SJSA1 (cell line): Measurements from ENCODE around the gene ELFN2. TPM values are rescaled to one million over a fixed set of nuclear protein-coding genes. Genes with fewer than 3 reads are reported as not detected.
"Not testable (repeated sequence)": the region's sequence is repeated elsewhere in the genome, so short reads cannot be mapped to it uniquely, and the experiment has no call there.

Experiments
- DNase-seq, 2 experiments: peaks; one replicate each; pipeline ENCODE4 v3.0.0-alpha.2; 2015 to 2020; ENCODE audit warnings: low spot score in 2 of 2, low read depth in 1 of 2
- H3K27ac ChIP-seq: fragments of 250-450 bp; sonication (Bioruptor Pico); 2 replicates; pipeline ENCODE4 v1.5.1; 2020; ENCODE audit warnings: mild to moderate bottlenecking, moderate library complexity
- H3K27me3 ChIP-seq: fragments of 250-450 bp; sonication (Bioruptor Pico); replicated peaks from 2 replicates; pipeline ENCODE4 v1.5.1; 2020; ENCODE audit warnings: mild to moderate bottlenecking, moderate library complexity
- H3K36me3 ChIP-seq: fragments of 250-450 bp; sonication (Bioruptor Pico); 2 replicates; pipeline ENCODE4 v1.5.1; 2020; ENCODE audit warnings: mild to moderate bottlenecking
- H3K4me1 ChIP-seq: fragments of 250-450 bp; sonication (Bioruptor Pico); replicated peaks from 2 replicates; pipeline ENCODE4 v1.6.1; 2021; ENCODE audit warnings: mild to moderate bottlenecking
- H3K4me3 ChIP-seq: fragments of 250-450 bp; sonication (Bioruptor Pico); 2 replicates; pipeline ENCODE4 v1.5.1; 2020; ENCODE audit warnings: mild to moderate bottlenecking
- H3K9me3 ChIP-seq: fragments of 250-450 bp; sonication (Bioruptor Pico); replicated peaks from 2 replicates; pipeline ENCODE4 v1.5.1; 2020; ENCODE audit warnings: mild to moderate bottlenecking
- total RNA-seq: library from RNA; depleted of rRNA; stranded (reverse); fragments of >200 nt; shearing (Covaris generic); gene quantifications from 2 replicates; pipeline ENCODE4 v1.2.3, GENCODE V29; 2014

The ELFN2 gene
- total RNA-seq, 1 experiment from 2014 or later = 0.11 TPM

DNA sequence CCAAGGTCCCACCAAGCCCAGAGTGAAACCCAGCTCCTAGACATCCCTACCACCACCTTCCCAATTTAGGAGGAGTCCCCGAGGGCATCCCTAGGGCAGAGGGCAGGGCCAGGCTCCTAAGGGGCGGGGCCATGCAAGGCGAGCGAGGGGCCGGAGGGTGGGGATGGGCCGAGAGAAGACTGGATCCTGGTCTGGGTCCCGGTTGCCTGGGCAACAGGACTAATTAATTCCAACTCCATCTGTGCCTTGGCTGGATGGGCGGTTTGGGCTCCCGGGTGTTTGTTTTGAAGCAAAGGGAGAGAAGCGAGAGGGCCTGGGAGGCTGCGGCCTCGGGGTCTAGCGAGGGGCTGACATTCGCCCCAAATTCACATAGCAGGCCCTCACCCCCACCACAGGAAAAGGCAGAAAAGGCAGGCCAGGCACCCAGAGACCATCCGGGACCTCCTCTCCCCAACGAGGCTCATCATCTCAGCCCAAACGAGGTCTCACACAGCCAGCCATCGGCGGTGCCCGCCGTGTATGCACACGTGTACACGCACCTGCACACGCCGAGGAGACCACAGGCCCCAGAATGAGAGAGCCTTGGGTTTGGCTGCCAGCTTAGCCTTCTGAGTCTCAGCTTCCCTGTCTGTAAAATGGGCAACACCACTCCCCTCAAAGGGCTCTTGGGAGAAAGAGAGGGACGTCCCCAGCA lies 23.9 kb downstream of the ELFN2 start:
- Histone ChIP-seq H3K4me1 (no peaks in the 10 kb centered on the region), H3K27ac (no peak overlapping the region), H3K27me3 (peaks cover 8% of the 10 kb centered on the region; the same call in 1 of the 2 replicates), H3K36me3 (no peaks in the 10 kb centered on the region), H3K4me3 (no peak overlapping the region), H3K9me3 (no peaks in the 10 kb centered on the region)
- DNase-seq = no peak

DNA sequence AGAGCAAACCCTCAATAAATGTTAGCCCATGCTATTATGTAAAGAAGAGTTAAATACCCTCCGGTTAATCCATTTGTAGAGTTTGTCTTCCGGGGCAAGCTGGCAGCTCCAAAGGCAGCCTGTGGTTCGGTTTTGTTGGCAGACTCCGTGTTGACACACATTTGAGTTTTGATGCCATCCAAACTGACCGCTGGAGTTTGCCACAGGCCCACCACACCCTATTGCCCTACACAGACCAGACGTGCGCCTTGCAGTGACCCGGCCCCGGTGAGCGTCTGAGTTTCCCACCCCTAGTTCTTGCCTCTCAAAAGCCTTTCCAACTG lies 25.1 kb downstream of the ELFN2 start:
- no peak for DNase-seq
- peaks cover 6% of the 10 kb centered on the region for H3K27me3 ChIP-seq
- no peak overlapping the region for H3K27ac ChIP-seq
- no peaks in the 10 kb centered on the region for H3K4me1 ChIP-seq
- no peaks in the 10 kb centered on the region for H3K9me3 ChIP-seq
- H3K36me3 ChIP-seq = no peaks in the 10 kb centered on the region
- no peak overlapping the region for H3K4me3 ChIP-seq

DNA sequence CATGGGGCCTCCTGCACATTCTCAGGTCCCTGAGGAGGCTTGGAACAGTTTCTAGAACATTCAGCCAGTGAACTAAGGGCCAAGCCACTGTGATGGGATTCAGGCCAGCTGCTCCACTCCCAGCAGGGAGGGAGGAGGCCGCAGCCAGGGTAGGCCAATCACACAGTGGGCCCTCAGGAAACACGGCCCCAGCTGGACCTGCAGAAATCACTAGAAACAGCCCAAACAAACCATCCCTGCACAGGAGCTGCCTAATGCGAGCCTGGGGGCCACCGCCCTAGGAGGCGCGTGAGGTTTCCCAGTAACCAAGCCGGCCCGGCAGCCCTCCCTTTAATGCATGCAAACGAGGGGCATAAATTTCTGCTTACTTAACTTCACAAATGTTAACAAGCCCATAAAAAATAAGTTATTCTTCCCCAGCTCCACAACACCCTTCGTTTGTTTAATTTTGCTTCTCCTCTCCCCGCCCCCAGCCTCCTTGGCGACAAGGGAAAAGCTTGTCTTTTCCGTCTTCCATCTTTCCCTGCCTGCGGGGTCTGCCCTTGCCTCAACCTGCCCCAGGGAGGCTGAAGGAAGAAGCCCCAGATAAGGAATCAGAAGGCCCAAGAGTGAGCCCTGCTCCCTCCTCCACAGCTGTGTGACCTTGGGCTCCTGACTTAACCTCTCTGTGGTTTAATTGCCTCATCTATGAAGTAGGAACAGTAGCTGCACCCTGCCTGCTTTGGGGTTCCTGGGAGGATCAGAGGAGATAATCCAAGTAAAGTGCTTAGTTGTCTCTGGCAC lies 25.7 kb downstream of the ELFN2 start:
- H3K27me3 ChIP-seq = peaks cover 1% of the 10 kb centered on the region
- no peaks in the 10 kb centered on the region for H3K36me3 ChIP-seq
- no peak overlapping the region for H3K27ac ChIP-seq
- no peaks in the 10 kb centered on the region for H3K4me1 ChIP-seq
- no peak for DNase-seq
- no peaks in the 10 kb centered on the region for H3K9me3 ChIP-seq
- no peak overlapping the region for H3K4me3 ChIP-seq

DNA sequence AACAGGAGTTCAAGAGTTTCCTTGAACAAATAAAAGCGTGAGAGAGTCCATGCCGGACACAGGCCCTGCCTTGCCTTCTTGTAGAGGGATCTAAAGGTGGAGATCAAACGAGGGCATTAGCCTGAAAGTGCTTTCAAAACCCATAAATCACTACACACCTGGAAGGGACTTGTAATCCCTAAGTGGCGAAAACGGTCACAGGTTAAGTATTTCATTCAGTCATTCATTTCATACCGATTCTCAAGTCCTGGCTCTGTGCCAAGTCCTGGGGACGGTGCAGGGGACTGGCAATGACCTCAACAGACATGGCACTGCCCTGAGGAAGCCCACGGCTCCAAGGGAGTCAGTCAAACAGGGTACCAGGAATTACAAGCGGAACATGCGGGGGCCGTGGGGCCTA lies 26.6 kb downstream of the ELFN2 start:
- Histone ChIP-seq H3K27ac (no peak overlapping the region), H3K9me3 (no peaks in the 10 kb centered on the region), H3K27me3 (peaks cover 2% of the 10 kb centered on the region), H3K4me3 (no peak overlapping the region), H3K4me1 (no peaks in the 10 kb centered on the region), H3K36me3 (no peaks in the 10 kb centered on the region)
- no peak for DNase-seq

DNA sequence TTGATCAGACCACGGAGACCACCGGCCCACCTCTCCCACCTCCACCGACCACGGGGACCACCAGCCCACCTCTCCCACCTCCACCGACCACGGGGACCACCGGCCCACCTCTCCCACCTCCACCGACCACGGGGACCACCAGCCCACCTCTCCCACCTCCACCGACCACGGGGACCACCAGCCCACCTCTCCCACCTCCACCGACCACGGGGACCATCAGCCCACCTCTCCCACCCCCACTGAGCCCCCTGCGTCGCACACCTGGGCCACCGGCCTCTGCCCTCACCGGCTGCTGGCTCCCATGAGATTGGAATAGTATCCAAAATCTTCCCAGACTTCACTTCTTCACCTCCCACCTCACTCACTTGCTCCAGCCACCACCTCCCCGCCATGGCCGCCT lies 27.8 kb downstream of the ELFN2 start:
- not testable (repeated sequence) for H3K4me1 ChIP-seq, H3K27me3 ChIP-seq, H3K9me3 ChIP-seq, DNase-seq, H3K27ac ChIP-seq, H3K36me3 ChIP-seq, H3K4me3 ChIP-seq

DNA sequence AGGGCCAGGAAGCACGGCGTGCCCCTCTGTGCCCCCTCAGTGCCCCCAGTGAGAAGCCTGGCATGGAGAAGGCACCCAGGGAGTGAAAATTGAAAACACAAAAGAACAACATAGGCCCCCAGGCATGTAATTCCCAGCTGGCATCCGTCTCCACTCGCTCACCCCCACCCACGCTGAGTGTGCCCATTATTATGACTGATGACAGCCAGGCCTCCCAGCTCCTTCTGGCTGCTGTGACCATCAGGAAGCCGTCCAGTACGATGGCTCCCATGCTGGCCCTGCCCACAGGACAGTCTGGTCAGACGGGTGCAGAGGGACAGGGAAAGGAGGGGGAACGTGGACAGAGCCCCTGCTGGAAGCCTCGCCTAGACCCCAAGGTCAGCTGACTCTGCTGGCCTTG lies 30.1 kb downstream of the ELFN2 start:
- H3K36me3 ChIP-seq = no peaks in the 10 kb centered on the region
- no peaks in the 10 kb centered on the region for H3K4me1 ChIP-seq
- H3K9me3 ChIP-seq = no peaks in the 10 kb centered on the region
- H3K27me3 ChIP-seq = peaks cover 7% of the 10 kb centered on the region; the same call in 1 of the 2 replicates
- no peak for DNase-seq
- H3K27ac ChIP-seq = no peak overlapping the region
- no peak overlapping the region for H3K4me3 ChIP-seq

DNA sequence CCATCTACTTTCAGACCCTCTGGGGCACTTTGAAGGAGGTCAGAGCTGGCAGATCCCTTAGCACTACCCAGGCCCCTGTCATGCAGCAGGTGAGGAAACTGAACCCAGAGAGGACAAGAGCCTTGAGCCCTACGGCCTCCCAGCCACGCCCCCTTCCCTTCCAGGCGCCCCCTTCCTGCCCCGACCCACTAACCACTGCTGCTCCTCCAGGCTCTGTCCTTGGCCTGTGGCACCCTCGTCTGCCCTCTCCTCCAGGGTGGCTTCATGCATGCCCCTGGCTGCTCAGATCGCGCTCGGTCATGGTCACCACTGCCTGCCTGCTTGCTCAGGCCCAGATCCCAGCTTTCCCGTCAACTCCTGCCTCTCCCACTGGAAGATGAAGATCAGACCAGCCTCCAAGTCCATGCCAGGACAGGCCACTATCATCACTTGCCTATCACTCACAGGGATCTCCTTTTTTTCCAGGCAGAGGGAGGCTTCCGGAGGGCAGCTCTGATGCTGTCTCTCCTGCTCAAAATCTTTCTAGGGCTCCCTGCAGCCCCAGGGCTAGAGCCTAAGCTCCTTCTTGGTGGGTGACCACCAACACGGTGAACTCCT lies 30.7 kb downstream of the ELFN2 start:
- H3K9me3 ChIP-seq = no peaks in the 10 kb centered on the region
- no peak overlapping the region for H3K4me3 ChIP-seq
- H3K27me3 ChIP-seq = peaks cover 7% of the 10 kb centered on the region; the same call in 1 of the 2 replicates
- no peak for DNase-seq
- H3K27ac ChIP-seq = no peak overlapping the region
- H3K36me3 ChIP-seq = no peaks in the 10 kb centered on the region
- H3K4me1 ChIP-seq = no peaks in the 10 kb centered on the region

DNA sequence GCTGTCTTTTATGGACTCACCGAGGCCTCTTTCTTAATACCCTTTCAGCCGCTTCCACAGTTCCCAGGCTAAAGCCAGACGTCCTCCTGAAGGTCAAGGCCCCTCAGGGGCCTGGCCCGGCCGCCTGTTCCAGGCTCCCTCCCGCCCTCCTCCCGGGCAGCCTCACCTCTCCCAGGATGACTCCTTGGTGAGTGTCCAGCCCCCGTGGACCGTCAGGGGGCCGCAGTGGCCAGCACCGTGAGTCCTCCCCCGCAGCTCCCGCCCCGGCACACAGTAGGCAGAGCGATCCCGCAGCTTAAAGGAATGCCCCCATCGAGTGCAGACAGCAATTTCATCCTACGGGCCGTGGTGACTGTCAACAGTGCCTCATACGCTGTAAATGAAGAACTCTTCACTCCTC lies 32.9 kb downstream of the ELFN2 start:
- Histone ChIP-seq H3K9me3 (no peaks in the 10 kb centered on the region), H3K27ac (no peak overlapping the region), H3K36me3 (no peaks in the 10 kb centered on the region), H3K27me3 (peaks cover 7% of the 10 kb centered on the region; the same call in 1 of the 2 replicates), H3K4me3 (no peak overlapping the region), H3K4me1 (no peaks in the 10 kb centered on the region)
- no peak for DNase-seq

DNA sequence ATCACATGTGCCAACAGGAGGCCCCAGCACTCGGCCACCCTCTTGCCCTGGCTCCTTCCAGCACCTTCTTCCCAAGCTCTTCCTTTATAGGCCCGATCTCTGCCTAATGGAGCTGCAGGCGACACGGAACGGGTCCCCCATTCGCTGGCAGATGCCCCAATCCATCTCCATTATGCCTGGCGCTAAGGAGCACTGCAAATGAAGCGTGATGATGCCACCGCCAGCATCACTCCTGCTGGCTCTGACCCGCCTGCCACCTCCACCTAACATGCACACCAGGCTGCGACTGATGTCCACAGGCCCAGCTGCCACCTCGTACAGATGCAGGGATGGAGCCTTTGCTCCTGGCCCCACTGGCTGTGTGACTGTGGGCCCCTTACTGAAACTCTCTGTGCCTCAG lies 33.5 kb downstream of the ELFN2 start:
- Histone ChIP-seq H3K9me3 (no peaks in the 10 kb centered on the region), H3K27me3 (peaks cover 10% of the 10 kb centered on the region; the same call in 1 of the 2 replicates), H3K4me3 (no peak overlapping the region), H3K4me1 (no peaks in the 10 kb centered on the region), H3K36me3 (no peaks in the 10 kb centered on the region), H3K27ac (no peak overlapping the region)
- DNase-seq = no peak

DNA sequence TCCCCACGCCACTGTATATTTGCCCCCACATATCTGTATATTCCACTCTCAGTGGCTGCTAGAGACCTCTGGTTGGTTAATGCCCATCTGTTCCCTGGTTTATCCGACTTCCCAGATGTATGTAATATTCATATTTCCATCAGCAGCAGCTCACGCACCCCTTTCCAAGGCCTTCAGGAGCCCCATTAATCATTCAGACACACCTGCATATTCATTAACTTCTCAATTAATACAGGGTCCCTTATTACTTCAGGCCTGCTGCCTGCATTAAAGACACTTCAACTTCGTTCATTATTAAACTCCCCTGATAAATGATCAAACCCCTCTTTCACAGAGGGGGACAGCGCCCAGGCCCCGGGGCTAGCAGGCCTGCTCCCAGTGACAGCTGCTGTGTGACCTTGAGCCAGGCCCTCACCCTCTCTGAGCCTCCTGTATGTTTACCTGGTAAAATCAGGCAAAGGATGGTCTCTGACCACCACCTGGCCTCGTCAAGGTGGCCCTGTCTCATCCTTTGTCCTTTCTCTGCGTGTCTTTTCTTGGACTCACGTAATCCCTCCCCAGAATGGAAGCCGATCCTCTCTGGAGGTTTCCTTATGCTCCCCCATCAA lies 34.5 kb downstream of the ELFN2 start:
- Histone ChIP-seq H3K4me3 (no peak overlapping the region), H3K36me3 (no peaks in the 10 kb centered on the region), H3K27me3 (peaks cover 18% of the 10 kb centered on the region; the same call in 1 of the 2 replicates), H3K27ac (no peak overlapping the region), H3K9me3 (no peaks in the 10 kb centered on the region), H3K4me1 (no peaks in the 10 kb centered on the region)
- DNase-seq = no peak

DNA sequence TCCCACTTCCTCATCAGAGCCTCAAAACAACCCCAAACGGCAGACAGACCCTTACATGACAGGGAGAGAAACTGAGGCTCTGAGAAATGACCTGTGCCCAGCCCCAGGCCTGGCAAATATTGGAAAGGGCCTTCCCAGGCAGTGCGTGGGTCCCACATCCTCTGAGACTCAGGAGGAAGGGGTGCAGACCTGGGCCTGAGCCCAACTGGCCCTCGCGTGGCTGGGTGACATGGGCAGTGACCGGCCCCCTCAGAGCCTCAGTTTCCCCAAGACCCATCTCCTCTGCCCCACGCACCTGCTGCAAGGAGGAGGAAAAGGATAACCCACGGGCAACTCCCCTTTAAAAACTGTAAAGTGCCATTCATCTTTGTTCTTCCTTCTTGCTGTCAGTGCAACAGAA lies 35.6 kb downstream of the ELFN2 start:
- H3K27me3 ChIP-seq = peaks cover 24% of the 10 kb centered on the region; the same call in 1 of the 2 replicates
- no peak overlapping the region for H3K4me3 ChIP-seq
- H3K27ac ChIP-seq = no peak overlapping the region
- no peaks in the 10 kb centered on the region for H3K36me3 ChIP-seq
- DNase-seq = no peak
- no peaks in the 10 kb centered on the region for H3K9me3 ChIP-seq
- H3K4me1 ChIP-seq = no peaks in the 10 kb centered on the region

DNA sequence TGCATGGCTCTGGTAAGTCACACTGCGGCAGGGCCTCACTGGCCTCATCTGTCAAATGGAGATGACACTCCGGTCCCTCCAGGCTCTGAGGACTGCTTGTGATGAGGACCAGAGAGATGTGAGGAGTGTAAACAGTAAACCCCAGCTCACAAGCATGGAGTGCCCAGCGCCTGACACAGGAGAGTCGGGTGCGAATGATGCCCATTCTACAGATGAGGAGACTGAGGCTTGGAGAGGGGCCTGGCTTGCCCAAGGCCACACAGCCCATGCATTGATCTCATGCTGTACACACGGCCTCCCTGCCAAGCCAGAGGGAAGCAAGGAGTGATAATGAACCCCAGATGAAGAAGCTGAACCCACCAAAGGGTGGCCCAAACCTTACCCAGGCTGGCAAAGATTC lies 37.2 kb downstream of the ELFN2 start:
- Histone ChIP-seq H3K27ac (no peak overlapping the region), H3K27me3 (peaks cover 19% of the 10 kb centered on the region; the same call in 1 of the 2 replicates), H3K36me3 (no peaks in the 10 kb centered on the region), H3K4me1 (no peaks in the 10 kb centered on the region), H3K4me3 (no peak overlapping the region), H3K9me3 (no peaks in the 10 kb centered on the region)
- DNase-seq = no peak

DNA sequence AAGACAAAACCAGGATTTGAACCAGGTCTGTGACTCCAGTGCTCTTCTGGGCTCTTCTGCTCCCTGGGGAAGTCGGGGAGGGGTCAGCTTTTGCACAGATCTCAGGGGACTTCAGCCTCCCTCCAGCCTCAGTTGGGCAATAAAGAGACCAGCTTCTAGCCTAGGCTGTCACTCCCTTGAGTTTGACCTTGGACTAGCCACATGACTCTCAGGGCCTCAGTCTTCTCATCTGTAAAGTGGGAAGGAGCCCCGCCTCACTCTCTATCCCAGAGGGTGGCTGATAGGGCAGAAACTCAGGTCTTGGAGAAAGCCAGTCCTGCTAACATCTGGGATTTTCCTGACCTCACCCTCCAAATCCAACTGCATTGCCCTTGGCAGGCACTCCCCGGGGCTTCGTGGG lies 38.7 kb downstream of the ELFN2 start:
- Histone ChIP-seq H3K9me3 (no peaks in the 10 kb centered on the region), H3K36me3 (no peaks in the 10 kb centered on the region)

DNA sequence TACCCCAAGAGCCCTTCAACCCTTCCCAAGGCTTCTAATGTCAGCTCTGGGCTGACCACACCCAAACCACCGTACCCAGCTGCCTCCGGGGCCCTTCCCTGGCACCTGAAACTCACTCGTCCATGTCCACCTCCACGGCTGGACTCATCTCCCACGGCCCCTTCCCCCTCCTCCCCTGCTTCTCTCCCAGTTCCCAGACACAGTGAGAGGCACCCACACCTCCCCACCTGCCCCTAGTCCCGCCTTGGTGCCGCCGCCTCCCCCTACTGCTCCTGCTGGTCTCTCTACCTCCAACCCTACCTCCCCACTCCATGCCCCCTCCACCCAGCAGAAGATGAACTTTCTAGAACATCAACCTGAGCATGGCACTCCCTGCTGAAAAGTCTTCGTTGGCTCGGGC lies 39.5 kb downstream of the ELFN2 start:
- H3K9me3 ChIP-seq = no peaks in the 10 kb centered on the region
- H3K4me3 ChIP-seq = no peak overlapping the region
- H3K4me1 ChIP-seq = no peaks in the 10 kb centered on the region
- peaks cover 19% of the 10 kb centered on the region; the same call in 1 of the 2 replicates for H3K27me3 ChIP-seq
- DNase-seq = no peak
- no peaks in the 10 kb centered on the region for H3K36me3 ChIP-seq
- no peak overlapping the region for H3K27ac ChIP-seq

More for the DNA sequence above, 38.7 kb downstream of the ELFN2 start:
- no peaks in the 10 kb centered on the region for H3K4me1 ChIP-seq
- H3K4me3 ChIP-seq = no peak overlapping the region
- DNase-seq = no peak
- H3K27ac ChIP-seq = no peak overlapping the region
- H3K27me3 ChIP-seq = peaks cover 19% of the 10 kb centered on the region; the same call in 1 of the 2 replicates
